HG02571 (cell line): ENCODE results near the gene FAM136A.
"Not testable (repeated sequence)": the region's sequence is repeated elsewhere in the genome, so short reads cannot be mapped to it uniquely, and the experiment has no call there.

Source experiments
- ATAC-seq: cut with Tn5 transposase; IDR thresholded peaks from one replicate; pipeline ENCODE4 v1.9.1; 2021; ENCODE audit warnings: mild to moderate bottlenecking, moderate library complexity; ENCODE audit not compliant: unreplicated experiment

Gene FAM136A

GRCh38 chr2:70301344-70302194 is at the start of gene FAM136A:
Gene FAM136A, minus strand, starts transcription at chr2:70302067. Its CDS starts 56 bp downstream, at chr2:70302011.
- ATAC-seq = peak; percentile 77

GRCh38 chr2:70349921-70350685 is 48.2 kb upstream of the FAM136A start:
- no peak for ATAC-seq

- no peak for ATAC-seq
Observed at GRCh38 chr2:70347831-70348230, 46.0 kb upstream of the FAM136A start.

- ATAC-seq = no peak
Observed at GRCh38 chr2:70344195-70344594, 42.3 kb upstream of the FAM136A start.

GRCh38 chr2:70341477-70341765 is 39.6 kb upstream of the FAM136A start:
- no peak for ATAC-seq

- no peak for ATAC-seq
Observed at GRCh38 chr2:70340761-70341476, 39.1 kb upstream of the FAM136A start.

- no peak for ATAC-seq
Observed at GRCh38 chr2:70340075-70340474, 38.2 kb upstream of the FAM136A start.

- no peak for ATAC-seq
Observed at GRCh38 chr2:70336552-70336951, 34.7 kb upstream of the FAM136A start.

GRCh38 chr2:70331012-70331411 is 29.1 kb upstream of the FAM136A start:
- ATAC-seq = no peak

GRCh38 chr2:70330476-70330875 is 28.6 kb upstream of the FAM136A start:
- ATAC-seq = no peak

GRCh38 chr2:70328921-70329561 is 27.2 kb upstream of the FAM136A start:
- no peak for ATAC-seq

- no peak for ATAC-seq
Observed at GRCh38 chr2:70325875-70326274, 24.0 kb upstream of the FAM136A start.

- ATAC-seq = no peak
Observed at GRCh38 chr2:70322518-70322917, 20.7 kb upstream of the FAM136A start.

- ATAC-seq = no peak
Observed at GRCh38 chr2:70321370-70321769, 19.5 kb upstream of the FAM136A start.

- ATAC-seq = no peak
Observed at GRCh38 chr2:70314640-70315039, 12.8 kb upstream of the FAM136A start.

- ATAC-seq = no peak
Observed at GRCh38 chr2:70312560-70312959, 10.7 kb upstream of the FAM136A start.

GRCh38 chr2:70310899-70311298 is 9.0 kb upstream of the FAM136A start:
- no peak for ATAC-seq

GRCh38 chr2:70305531-70305930 is 3.7 kb upstream of the FAM136A start:
- ATAC-seq = no peak

- ATAC-seq = no peak
Observed at GRCh38 chr2:70304498-70304897, 2.6 kb upstream of the FAM136A start.

GRCh38 chr2:70303186-70303585 is 1.3 kb upstream of the FAM136A start:
- no peak for ATAC-seq

- ATAC-seq = not testable (repeated sequence)
Observed at GRCh38 chr2:70302195-70302546, 304 bp upstream of the FAM136A start.
